Cardiac muscle cell (in vitro differentiated cells and primary cell): Measurements from ENCODE around the gene HIPK4. TPM values are rescaled to one million over a fixed set of nuclear protein-coding genes. Genes with fewer than 3 reads are reported as not detected.
"Not testable (repeated sequence)": the region's sequence is repeated elsewhere in the genome, so short reads cannot be mapped to it uniquely, and the experiment has no call there.

Experiments used
- DNase-seq, 2 donors: peaks; one replicate each; pipeline versions ENCODE4 v3.0.0 to v3.0.0-alpha.2; 2010 to 2017; ENCODE audit warnings: low read depth in 1 of 2, low spot score in 1 of 2
- H3K27ac ChIP-seq: fragments of 200-600 bp; sonication (generic); 2 replicates; pipeline ENCODE4 v1.5.1; 2016
- H3K27me3 ChIP-seq: fragments of 200-600 bp; sonication (generic); 2 replicates; pipeline ENCODE4 v1.6.0; 2016; ENCODE audit warnings: control low read depth
- H3K36me3 ChIP-seq: fragments of 200-600 bp; sonication (generic); 2 replicates; pipeline ENCODE4 v1.5.1; 2016; ENCODE audit warnings: control low read depth
- H3K4me1 ChIP-seq: fragments of 200-600 bp; sonication (generic); 2 replicates; pipeline ENCODE4 v1.8.1; 2017; ENCODE audit warnings: low read depth, mild to moderate bottlenecking, mixed run types
- H3K4me3 ChIP-seq: fragments of 200-600 bp; sonication (generic); 2 replicates; pipeline ENCODE4 v1.5.1; 2016; ENCODE audit warnings: mild to moderate bottlenecking
- H3K9me3 ChIP-seq: fragments of 200-600 bp; sonication (generic); 2 replicates; pipeline ENCODE4 v1.5.1; 2017; ENCODE audit warnings: low read depth, mild to moderate bottlenecking, control low read depth
- CTCF ChIP-seq: IDR thresholded peaks from 2 replicates; pipeline ENCODE4 v1.5.1; 2012; ENCODE audit warnings: low read depth, mild to moderate bottlenecking, low read length
- polyA plus RNA-seq: library from polyadenylated mRNA; unstranded; fragments of >200 nt; fragmentation: Nextera tagmentation; extraction: Ambion mirVana; gene quantifications from 2 replicates; pipeline ENCODE4 v1.2.1, GENCODE V29; 2016
- total RNA-seq: library from RNA; depleted of rRNA; stranded (reverse); fragments of >200 nt; gene quantifications from 2 replicates; pipeline ENCODE4 v1.2.3, GENCODE V29; 2016

HIPK4 gene
- total RNA-seq (0.12 and 0.18 TPM in 2 replicates), polyA plus RNA-seq (0.14 and 1.7 TPM in 2 replicates)

GRCh38 chr19:40390084-40390742 lies at the start of gene HIPK4:
Gene HIPK4 (minus strand): TSS chr19:40390181. CDS start chr19:40389902, 279 bp downstream.
- Histone ChIP-seq H3K27me3 (no peaks in the 10 kb centered on the region), H3K4me3 (no peak within 1 kb of the TSS), H3K9me3 (no peaks in the 10 kb centered on the region), H3K4me1 (no peaks in the 10 kb centered on the region), H3K27ac (no peak within 1 kb of the TSS), H3K36me3 (no peaks in the 10 kb centered on the region)
- DNase-seq: no peak
- no peak for TF ChIP-seq CTCF

DNA sequence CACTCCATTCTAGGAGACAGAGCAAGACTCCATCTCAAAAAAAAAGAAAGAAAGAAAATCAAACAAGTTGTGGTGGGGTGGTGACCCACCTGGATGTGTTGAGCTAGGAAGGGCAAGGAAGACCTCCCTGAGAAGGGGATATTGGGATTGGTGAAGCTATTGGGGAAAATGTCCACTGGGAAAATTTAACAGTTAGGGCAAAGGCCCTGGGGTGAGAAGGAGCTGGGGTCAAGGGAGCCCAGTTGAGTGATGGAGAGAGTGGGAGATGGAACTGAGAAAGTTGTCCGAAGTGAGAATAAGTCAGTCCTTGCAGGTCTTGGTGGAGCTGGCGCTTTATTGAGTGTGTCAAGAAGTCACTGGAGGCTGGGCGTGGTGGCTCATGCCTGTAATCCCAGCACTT lies 48.3 kb upstream of the HIPK4 start:
- H3K4me1 ChIP-seq: peaks cover 14% of the 10 kb centered on the region
- H3K36me3 ChIP-seq: peaks cover 20% of the 10 kb centered on the region
- DNase-seq: no peak
- H3K9me3 ChIP-seq: no peaks in the 10 kb centered on the region
- TF ChIP-seq CTCF: no peak
- H3K4me3 ChIP-seq: no peak overlapping the region
- no peaks in the 10 kb centered on the region for H3K27me3 ChIP-seq
- no peak overlapping the region for H3K27ac ChIP-seq

DNA sequence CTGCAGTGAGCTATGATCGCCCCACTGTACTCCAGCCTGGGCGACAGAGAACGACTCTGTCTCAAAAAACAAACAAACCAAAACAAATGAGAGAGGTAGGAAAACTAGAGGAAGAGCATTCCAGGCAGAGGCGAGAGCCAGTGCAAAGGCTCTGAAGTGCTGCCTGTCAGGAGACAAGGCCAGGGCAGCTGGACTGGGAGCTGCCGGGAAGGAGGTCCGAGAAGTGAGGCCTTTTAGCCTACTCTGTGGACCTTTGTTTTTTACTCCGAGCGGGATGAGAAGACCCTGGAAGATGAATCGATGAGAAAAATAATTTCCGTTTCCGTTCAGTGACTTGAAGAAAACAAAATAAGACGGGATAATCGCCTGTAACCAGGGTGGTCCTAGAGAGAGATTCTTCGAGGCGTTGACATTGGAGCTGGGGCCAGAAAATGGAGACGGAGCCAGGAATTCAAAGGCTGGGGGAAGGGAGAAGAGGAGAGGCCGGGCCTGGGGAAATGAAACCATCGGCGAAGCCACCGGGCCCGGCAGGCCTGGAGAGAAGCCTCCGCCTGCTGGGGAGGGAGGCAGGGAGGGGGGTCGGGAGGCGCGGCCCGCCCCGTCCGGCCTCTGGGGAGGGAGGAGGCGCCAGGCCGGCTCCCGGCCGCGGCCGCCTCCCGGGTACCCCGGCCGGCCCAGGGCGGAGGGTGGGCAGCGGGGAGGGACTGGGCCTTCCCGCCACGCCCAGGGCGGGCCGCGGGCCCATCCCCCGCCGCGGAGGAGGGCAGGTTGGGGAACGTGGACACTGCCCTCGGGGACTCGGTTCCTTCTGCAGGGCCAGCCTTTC lies 43.6 kb upstream of the HIPK4 start:
- Histone ChIP-seq H3K27me3 (no peaks in the 10 kb centered on the region), H3K4me3 (peak overlapping the region; percentile 10), H3K36me3 (no peaks in the 10 kb centered on the region), H3K9me3 (no peaks in the 10 kb centered on the region), H3K4me1 (peaks cover 16% of the 10 kb centered on the region), H3K27ac (peak overlapping the region; percentile 96)
- no peak for TF ChIP-seq CTCF
- peak; percentile 93 to 97 for DNase-seq

DNA sequence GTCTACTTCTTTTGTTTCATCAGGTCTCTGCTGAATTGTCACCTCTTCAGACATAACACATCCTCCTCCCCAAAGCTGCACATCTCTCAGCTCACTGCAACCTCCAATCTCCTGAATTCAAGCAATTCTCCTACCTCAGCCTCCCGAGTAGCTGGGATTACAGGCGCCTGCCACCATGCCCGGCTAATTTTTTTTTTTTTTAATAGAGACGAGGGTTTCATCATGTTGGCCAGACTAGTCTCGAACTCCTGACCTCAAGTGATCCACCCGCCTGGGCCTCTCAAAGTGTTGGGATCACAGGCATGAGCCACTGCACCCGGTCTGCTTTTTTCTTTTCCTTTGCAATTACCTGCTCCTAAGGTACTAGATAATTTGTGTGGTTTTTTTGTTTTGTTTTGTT lies 42.8 kb upstream of the HIPK4 start:
- Histone ChIP-seq H3K27ac (peak overlapping the region; percentile 96), H3K4me3 (peak overlapping the region; percentile 10), H3K4me1 (peaks cover 16% of the 10 kb centered on the region)
- not testable (repeated sequence) for H3K36me3 ChIP-seq, H3K27me3 ChIP-seq, H3K9me3 ChIP-seq, DNase-seq

DNA sequence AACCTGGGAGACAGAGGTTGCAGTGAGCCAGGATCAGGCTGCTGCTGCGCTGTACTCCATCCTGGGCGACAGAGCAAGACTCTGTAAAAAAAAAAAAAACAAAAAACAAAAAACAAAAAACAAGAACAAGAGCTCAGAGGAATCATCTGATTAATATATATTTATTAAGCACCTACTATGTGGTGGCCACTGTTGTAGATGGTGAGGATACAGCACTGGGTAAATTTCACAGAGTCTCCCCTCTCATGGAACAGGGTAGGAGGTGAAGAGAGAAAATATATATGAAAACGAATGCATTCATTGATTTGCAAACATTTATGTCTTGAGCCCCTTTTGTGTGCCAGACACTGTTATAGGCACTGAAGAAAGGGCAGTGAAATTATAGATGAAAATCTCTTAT lies 41.7 kb upstream of the HIPK4 start:
- no peak for TF ChIP-seq CTCF
- Histone ChIP-seq H3K4me3 (no peak overlapping the region), H3K27me3 (no peaks in the 10 kb centered on the region), H3K27ac (peak overlapping the region; percentile 96), H3K4me1 (peaks cover 16% of the 10 kb centered on the region), H3K9me3 (no peaks in the 10 kb centered on the region), H3K36me3 (no peaks in the 10 kb centered on the region)
- DNase-seq: no peak

DNA sequence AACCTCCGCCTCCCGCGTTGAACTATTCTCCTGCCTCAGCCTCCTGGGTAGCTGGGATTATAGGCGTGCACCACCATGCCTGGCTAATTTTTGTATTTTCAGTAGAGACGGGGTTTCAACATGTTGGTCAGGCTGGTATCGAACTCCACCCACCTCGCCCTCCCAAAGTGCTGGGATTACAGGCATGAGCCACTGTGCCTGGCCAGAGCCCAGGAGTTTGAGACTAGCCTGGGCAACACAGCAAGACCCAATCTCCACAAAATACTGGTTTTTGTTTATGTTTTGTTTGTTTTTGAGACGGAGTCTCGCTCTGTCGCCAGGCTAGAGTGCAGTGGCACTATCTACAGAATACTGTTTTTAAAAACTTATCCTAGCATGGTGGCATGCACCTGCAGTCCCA lies 40.3 kb upstream of the HIPK4 start:
- H3K4me1 ChIP-seq: peaks cover 16% of the 10 kb centered on the region
- not testable (repeated sequence) for H3K27ac ChIP-seq, H3K9me3 ChIP-seq, H3K4me3 ChIP-seq, H3K27me3 ChIP-seq, DNase-seq, H3K36me3 ChIP-seq

DNA sequence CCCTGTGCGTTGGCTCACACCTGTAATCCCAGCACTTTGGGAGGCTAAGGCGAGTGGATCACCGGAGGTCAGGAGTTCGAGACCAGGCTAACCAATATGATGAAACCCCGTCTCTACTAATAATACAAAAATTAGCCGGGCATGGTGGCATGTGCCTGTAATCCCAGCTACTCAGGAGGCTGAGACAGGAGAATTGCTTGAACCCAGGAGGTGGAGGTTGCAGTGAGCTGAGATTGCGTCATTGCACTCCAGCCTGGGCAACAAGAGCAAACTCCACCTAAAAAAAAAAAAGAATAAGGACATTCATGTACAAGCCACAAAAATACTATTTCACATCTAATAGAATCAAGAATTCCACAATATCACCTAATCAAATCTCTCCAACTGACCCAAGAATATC lies 38.2 kb upstream of the HIPK4 start:
- not testable (repeated sequence) for H3K9me3 ChIP-seq, H3K36me3 ChIP-seq, DNase-seq

More for the DNA sequence above, 38.2 kb upstream of the HIPK4 start:
- H3K27me3 ChIP-seq, H3K4me3 ChIP-seq, H3K27ac ChIP-seq: not testable (repeated sequence)
- H3K4me1 ChIP-seq: peaks cover 17% of the 10 kb centered on the region
